GM12875 (cell line): ENCODE data around the gene HEYL.

Source experiments
- H3K4me3 ChIP-seq: one replicate; pipeline ENCODE4 v1.5.1; 2011; ENCODE audit warnings: low read depth, low read length, control low read depth
- TF ChIP-seq, protein P1 (sequence below): IDR thresholded peaks from 2 replicates; pipeline ENCODE4 v1.5.1; 2011; ENCODE audit warnings: low read depth, mild to moderate bottlenecking, control low read depth, inconsistent platforms, low read length, moderate library complexity, borderline replicate concordance; ENCODE audit not compliant: insufficient read depth

HEYL gene

DNA sequence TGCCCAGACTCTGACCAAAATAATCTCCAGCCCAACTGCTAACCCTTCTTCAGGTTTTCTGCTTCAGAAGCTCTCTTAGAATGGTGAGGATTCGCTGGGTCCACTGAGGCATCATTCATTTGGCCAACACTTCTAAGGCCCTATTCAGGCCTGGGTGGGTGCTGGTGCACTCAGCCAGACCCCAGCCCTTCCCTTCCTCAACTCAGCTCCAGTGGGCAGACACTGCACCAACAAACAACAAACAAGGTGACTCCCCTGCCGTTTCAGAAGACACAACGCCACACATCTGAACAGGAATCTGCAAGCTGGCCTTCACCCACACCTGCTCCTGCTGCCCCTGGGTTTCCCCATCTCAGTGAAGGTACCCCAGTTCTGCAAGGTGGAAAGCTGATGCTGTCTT, 6.0 kb downstream of the HEYL start:
- H3K4me3 ChIP-seq = no peak overlapping the region
- TF ChIP-seq, protein P1, sequence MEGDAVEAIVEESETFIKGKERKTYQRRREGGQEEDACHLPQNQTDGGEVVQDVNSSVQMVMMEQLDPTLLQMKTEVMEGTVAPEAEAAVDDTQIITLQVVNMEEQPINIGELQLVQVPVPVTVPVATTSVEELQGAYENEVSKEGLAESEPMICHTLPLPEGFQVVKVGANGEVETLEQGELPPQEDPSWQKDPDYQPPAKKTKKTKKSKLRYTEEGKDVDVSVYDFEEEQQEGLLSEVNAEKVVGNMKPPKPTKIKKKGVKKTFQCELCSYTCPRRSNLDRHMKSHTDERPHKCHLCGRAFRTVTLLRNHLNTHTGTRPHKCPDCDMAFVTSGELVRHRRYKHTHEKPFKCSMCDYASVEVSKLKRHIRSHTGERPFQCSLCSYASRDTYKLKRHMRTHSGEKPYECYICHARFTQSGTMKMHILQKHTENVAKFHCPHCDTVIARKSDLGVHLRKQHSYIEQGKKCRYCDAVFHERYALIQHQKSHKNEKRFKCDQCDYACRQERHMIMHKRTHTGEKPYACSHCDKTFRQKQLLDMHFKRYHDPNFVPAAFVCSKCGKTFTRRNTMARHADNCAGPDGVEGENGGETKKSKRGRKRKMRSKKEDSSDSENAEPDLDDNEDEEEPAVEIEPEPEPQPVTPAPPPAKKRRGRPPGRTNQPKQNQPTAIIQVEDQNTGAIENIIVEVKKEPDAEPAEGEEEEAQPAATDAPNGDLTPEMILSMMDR = no peak

DNA sequence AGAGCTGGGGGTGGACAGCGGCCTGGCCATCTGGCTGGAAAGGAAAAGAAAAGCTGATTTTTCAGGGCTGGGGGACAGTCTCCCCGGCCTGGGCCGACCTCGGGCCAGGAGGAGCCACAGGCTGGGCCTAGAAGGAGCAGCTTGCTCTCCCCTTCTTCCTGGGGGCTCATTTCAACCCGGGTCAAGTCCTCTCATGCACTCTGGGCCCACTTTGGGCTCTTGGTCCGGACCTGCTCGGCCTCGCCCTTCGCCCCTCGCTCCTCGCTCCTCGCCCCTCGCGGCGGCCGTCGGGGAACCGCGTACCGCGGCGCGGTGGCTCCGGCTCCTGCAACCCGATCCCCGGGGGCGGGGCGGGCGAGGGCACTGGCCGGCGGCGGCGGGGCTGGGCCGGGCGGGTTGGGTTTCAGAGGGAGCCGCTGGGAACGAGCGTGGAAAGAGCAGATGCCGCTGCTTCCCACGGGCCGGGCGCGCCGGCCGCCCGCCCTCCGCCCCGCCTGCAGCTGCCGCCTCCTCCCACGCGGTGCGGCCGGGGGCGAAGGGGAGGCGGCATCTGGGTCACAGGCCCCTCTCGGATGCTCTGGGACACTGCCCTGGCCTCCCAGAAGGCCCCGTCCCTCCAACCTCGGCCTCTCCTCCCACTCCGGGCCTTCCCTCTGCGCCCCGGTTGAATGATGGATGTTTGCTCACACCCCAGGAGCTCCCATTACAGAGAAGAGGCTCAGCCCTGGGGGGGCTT, 6.6 kb downstream of the HEYL start:
- no peak overlapping the region for H3K4me3 ChIP-seq
- TF ChIP-seq, protein P1 = no peak

DNA sequence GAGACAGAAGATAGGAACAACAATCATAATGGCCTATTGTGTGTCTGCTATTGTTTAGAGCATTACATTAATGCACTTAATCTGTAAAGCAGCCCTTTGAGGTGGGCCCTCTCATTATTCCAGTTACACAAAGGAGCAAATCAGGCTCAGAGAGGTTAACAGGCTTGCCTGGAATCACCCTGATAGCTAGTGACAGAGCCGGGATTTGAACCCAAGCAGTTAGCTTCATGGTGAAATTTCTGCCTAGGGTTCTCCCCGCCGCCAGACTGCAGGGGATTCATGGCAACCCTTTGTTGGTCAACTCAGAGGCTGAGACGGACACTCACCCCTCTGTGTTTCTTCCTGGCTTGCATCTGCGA, 7.1 kb downstream of the HEYL start:
- TF ChIP-seq, protein P1 = no peak
- no peak overlapping the region for H3K4me3 ChIP-seq

DNA sequence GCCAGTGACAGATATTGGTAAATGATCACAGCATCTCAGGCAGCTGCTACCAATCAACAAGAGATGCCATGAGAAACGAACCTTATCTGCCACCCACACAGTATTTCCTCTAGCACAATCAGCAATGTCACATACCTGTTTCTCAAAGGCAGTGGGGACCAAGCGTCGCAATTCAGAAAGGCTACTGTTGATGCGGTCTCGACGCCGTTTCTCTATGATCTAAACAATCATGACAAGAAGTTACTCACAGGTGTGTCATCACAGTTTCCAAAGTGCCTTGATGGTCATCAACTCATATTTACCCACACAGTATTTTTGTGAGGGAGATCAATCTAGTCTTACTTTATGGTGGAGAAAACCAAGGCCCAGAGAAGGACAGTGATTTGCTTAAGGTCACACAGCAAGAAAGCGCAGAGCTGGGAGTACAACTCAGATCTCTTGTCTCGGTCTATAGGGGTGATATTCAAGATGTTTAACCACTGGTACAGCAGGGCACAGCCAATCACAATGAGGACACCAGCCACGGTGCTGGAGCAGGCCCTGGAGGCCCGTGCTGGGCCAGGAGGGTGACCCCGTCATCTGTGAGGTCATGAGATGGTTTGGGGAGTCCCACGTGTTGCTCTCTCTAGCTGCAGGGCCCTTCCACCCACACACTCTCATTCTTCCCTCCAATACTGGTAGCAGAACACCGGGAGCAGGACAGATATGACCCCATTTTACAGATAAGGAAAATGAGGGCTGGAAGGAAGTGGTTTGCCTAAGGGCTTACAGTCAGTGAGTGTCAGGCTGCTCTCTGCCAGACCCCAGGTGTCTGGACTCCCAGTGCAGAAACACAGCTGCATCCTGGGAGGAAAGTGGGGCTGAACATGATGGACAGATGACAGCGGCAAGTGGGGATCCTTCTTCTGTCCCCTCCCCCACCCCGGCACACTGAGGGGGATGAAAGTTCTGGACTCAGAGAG, 7.8 kb downstream of the HEYL start:
- H3K4me3 ChIP-seq = no peak overlapping the region
- TF ChIP-seq, protein P1 = no peak

DNA sequence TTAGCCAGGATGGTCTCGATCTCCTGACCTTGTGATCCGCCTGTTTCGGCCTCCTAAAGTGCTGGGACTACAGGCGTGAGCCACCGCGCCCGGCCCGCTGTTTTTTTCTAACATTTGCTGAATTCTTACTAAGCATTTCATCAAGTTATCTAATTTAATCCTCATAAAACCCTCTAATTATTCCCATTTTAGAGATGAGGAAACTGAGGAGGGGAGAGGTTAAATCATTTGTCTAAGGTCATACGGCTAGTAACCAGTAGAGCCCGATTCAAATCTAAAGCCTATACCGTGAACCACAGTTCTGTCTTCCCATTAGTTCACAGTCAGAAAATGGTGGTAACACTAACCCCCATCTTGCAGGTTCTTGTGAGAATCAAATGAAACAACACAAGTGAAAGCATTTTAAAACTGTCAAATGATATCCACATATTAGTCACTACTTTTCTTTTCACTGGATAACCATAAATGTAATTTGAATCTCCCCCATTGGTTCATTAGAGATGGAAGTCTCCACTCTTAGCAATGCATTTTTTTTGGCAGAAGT, 10.6 kb downstream of the HEYL start:
- H3K4me3 ChIP-seq = no peak overlapping the region
- TF ChIP-seq, protein P1 = no peak

DNA sequence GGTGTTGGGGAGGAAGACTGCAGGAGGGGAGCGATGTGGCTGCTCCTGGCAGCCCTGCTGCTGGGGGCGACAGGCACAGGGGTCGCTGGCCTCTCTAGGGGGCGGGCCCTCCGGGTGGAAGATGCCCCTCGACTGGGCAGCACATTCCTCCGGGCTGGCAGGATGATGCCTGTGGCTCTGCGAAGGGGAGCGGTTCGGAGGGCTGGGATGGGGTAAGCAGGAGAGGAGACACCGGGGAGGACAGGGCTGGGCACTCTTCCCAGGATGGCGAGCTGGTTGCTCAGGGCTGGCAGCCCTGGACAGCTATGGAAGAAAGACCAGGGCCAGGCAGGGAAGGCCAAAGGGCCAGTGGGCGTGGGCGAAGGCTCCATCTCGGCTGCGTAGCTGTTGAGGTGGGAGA, 12.8 kb downstream of the HEYL start:
- H3K4me3 ChIP-seq = no peak overlapping the region
- TF ChIP-seq, protein P1 = no peak
